Muscle layer of duodenum (tissue), 2 donors: Measurements from ENCODE around the gene PLA2G1B.

Experiments
- H3K27ac ChIP-seq: one replicate; pipeline ENCODE4 v1.7.0; 2013; ENCODE audit warnings: mild to moderate bottlenecking, low read length
- H3K27me3 ChIP-seq: one replicate; pipeline ENCODE4 v1.7.0; 2013; ENCODE audit warnings: low read depth, mild to moderate bottlenecking, control low read depth, low read length
- H3K36me3 ChIP-seq, 2 donors: one replicate each; pipeline ENCODE4 v1.7.0; 2013; ENCODE audit warnings: low read length in 2 of 2, control low read depth in 1 of 2, mild to moderate bottlenecking in 1 of 2; ENCODE audit not compliant: insufficient read depth in 2 of 2, control insufficient read depth in 1 of 2
- H3K4me1 ChIP-seq, 2 donors: one replicate each; pipeline ENCODE4 v1.7.0; 2013; ENCODE audit warnings: low read length in 2 of 2, mild to moderate bottlenecking in 2 of 2, control low read depth in 1 of 2, moderate library complexity in 1 of 2; ENCODE audit not compliant: insufficient read depth in 2 of 2, control insufficient read depth in 1 of 2
- H3K4me3 ChIP-seq, 2 donors: one replicate each; pipeline ENCODE4 v1.7.0; 2013; ENCODE audit warnings: low read length in 2 of 2, low read depth in 1 of 2, mild to moderate bottlenecking in 1 of 2
- H3K9me3 ChIP-seq, 2 donors: one replicate each; pipeline ENCODE4 v1.7.0; 2013; ENCODE audit warnings: low read length in 2 of 2, control low read depth in 1 of 2, mild to moderate bottlenecking in 1 of 2; ENCODE audit not compliant: control insufficient read depth in 1 of 2
- donor health status: healthy.

Gene PLA2G1B

DNA sequence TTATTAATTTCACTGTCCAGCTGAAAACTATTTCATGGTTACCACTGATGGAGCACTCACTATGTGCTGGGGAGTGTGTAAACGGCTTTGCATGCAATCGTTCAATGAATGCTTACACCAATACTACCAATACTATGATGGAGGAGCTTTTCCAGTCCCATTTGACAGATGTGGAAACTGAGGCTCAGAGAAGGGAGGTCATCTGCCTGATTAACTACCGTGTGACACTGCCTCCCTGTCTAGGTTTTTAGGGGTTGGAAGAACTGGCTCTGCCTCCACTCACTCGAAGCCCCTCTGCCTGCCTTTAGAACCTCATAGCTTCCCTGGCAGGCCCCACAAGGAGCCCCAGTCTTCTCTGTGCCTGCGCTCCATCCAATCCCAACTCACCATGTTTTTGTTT is 29.5 kb upstream of the PLA2G1B start:
- H3K9me3 ChIP-seq, result no peaks in the 10 kb centered on the region
- no peaks in the 10 kb centered on the region for H3K36me3 ChIP-seq
- peaks cover under 1 to 5% of the 10 kb centered on the region in 2 donors for H3K4me1 ChIP-seq
- no peak overlapping the region for H3K4me3 ChIP-seq
- no peak overlapping the region for H3K27ac ChIP-seq
- peaks cover 3% of the 10 kb centered on the region for H3K27me3 ChIP-seq

- no peak overlapping the region for H3K4me3 ChIP-seq
- no peaks in the 10 kb centered on the region for H3K36me3 ChIP-seq
- no peak overlapping the region for H3K27ac ChIP-seq
- no peaks in the 10 kb centered on the region for H3K4me1 ChIP-seq
- no peaks in the 10 kb centered on the region for H3K27me3 ChIP-seq
- H3K9me3 ChIP-seq, result no peaks in the 10 kb centered on the region
These were observed 29.0 kb upstream of the PLA2G1B start for GRCh38 chr12:120356567-120357030.

DNA sequence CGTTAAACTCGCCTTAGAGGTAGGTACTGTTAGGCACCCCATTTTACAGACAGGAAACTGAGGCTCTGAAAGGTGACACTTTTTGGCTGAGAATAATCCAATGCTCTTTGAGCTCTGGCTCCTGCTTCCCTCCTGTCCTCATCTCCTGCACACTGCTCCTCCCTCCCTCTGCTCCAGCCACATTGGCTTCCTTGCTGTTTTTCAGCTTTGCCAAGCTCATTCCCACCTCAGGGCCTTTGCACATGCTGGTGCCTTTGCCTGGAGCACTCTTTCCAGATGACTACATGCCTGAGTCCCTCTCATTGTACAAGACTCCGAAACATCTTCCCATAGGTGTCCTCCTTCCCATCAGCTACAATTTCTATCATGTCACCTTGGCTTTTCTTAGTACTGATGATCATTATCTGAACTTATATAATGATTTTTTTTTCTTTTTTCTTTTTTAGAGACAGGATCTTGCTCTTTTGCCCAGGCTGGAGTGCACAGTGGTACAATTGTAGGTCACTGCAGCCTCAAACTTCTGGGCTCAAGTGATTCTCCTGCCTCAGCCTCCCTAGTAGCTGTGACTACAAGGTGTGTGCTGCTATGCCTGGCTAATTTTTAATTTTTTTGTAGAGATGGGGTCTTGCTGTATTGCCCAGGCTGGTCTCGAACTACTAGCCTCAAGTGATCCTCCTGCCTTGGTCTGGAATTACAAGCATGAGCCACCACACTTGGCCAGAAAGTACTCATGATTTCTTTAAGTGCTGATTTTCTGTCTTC is 26.2 kb upstream of the PLA2G1B start:
- no peaks in the 10 kb centered on the region for H3K9me3 ChIP-seq
- H3K36me3 ChIP-seq, result no peaks in the 10 kb centered on the region
- no peak overlapping the region for H3K27ac ChIP-seq
- no peak overlapping the region for H3K4me3 ChIP-seq
- H3K27me3 ChIP-seq, result no peaks in the 10 kb centered on the region
- no peaks in the 10 kb centered on the region for H3K4me1 ChIP-seq

GRCh38 chr12:120353136-120353535 is 25.6 kb upstream of the PLA2G1B start:
- Histone ChIP-seq H3K9me3 (no peaks in the 10 kb centered on the region), H3K4me3 (no peak overlapping the region), H3K27me3 (no peaks in the 10 kb centered on the region), H3K36me3 (no peaks in the 10 kb centered on the region), H3K27ac (no peak overlapping the region), H3K4me1 (no peaks in the 10 kb centered on the region)

GRCh38 chr12:120352117-120352516 is 24.5 kb upstream of the PLA2G1B start:
- Histone ChIP-seq H3K27me3 (no peaks in the 10 kb centered on the region), H3K9me3 (no peaks in the 10 kb centered on the region), H3K27ac (no peak overlapping the region), H3K36me3 (no peaks in the 10 kb centered on the region), H3K4me3 (no peak overlapping the region), H3K4me1 (no peaks in the 10 kb centered on the region)

DNA sequence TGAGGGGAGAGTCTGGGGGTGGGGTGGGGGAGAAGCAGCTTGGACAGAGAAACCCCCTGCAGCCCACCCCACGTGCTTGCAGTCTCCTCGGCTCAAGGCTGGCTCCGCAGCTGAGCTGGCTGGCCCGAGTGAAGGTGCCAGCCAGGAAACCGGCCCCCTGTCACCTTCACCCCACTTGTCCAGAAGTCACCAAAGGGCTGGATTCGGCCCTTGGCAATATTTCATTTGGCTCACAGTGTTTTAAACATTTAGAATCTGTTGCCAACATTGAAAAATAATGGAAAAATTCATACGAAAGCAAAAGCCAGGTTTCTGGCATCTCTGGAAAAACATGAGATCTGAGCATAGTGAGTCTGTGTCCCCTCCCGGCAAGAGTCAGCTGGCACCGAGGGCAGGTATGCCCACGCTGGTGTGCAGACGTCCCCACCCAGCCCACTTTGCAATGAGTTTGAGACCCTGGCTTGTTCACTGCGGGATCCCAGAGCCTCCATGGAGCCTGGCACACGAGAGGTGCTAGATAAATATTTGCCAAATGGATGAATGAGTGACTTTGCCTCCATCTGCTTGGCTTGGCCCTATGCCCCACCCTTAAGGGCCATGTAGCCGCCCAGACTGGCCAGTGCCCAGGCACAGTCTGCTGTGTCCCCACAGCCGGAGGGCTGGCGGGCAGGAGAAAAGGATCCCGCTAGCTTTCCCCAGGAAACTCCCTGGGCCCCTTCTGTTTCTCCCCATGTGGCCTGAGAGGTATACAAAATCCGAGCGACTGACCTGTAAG is 23.2 kb upstream of the PLA2G1B start:
- no peaks in the 10 kb centered on the region for H3K9me3 ChIP-seq
- no peaks in the 10 kb centered on the region for H3K36me3 ChIP-seq
- no peaks in the 10 kb centered on the region for H3K4me1 ChIP-seq
- H3K4me3 ChIP-seq, result no peak overlapping the region
- H3K27me3 ChIP-seq, result no peaks in the 10 kb centered on the region
- no peak overlapping the region for H3K27ac ChIP-seq

- H3K27ac ChIP-seq, result no peak overlapping the region
- no peaks in the 10 kb centered on the region for H3K4me1 ChIP-seq
- H3K27me3 ChIP-seq, result no peaks in the 10 kb centered on the region
- no peaks in the 10 kb centered on the region for H3K36me3 ChIP-seq
- no peaks in the 10 kb centered on the region for H3K9me3 ChIP-seq
- no peak overlapping the region for H3K4me3 ChIP-seq
These were observed 20.2 kb upstream of the PLA2G1B start for GRCh38 chr12:120347766-120348165.

DNA sequence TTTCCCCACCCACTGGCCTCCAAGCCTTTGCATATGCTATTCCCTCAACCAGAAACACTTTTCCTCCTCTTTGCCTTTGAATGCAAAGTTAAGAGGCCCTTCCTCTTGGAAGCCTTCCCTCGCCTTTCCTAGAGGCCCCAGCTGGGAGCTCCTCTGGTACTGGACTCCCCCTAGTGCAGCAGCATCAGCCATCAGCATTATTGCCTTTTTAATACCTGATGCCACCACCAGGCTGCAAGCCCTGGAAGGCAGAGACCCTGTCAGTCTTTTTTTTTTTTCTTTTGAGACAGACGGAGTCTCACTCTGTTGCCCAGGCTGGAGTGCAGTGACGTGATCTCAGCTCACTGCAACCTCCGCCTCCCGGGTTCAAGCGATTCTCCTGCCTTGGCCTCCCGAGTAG is 19.1 kb upstream of the PLA2G1B start:
- no peaks in the 10 kb centered on the region for H3K9me3 ChIP-seq
- no peaks in the 10 kb centered on the region for H3K27me3 ChIP-seq
- no peak overlapping the region for H3K27ac ChIP-seq
- H3K4me3 ChIP-seq, result no peak overlapping the region
- H3K4me1 ChIP-seq, result no peaks in the 10 kb centered on the region
- no peaks in the 10 kb centered on the region for H3K36me3 ChIP-seq

DNA sequence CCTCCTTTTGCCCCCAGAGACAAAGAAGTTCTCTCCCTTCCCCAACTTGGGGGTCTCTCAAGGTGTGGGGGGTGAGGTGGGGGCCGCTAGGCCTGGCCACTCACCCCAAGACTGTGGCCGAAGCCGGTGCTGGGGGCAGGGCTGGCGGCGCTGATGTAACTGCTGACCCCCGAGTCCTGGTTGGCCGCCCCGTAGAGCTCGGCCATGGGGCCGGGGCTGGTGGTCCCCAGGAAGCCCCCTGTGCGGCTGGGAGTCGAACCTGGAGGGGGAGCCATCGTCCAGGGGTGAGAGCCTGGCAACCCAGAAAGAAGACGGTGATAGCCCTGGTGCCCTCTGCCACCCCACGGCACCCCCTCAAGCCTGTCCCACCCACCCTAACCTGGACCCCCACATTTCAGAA is 18.5 kb upstream of the PLA2G1B start:
- Histone ChIP-seq H3K36me3 (no peaks in the 10 kb centered on the region), H3K4me3 (no peak overlapping the region)

GRCh38 chr12:120343692-120344091 is 16.1 kb upstream of the PLA2G1B start:
- H3K27me3 ChIP-seq, result no peaks in the 10 kb centered on the region
- H3K4me1 ChIP-seq, result no peaks in the 10 kb centered on the region
- no peak overlapping the region for H3K4me3 ChIP-seq
- H3K36me3 ChIP-seq, result no peaks in the 10 kb centered on the region
- no peaks in the 10 kb centered on the region for H3K9me3 ChIP-seq
- no peak overlapping the region for H3K27ac ChIP-seq

More for the DNA sequence above, 18.5 kb upstream of the PLA2G1B start:
- H3K9me3 ChIP-seq, result no peaks in the 10 kb centered on the region
- no peaks in the 10 kb centered on the region for H3K4me1 ChIP-seq
- H3K27me3 ChIP-seq, result no peaks in the 10 kb centered on the region
- H3K27ac ChIP-seq, result no peak overlapping the region

DNA sequence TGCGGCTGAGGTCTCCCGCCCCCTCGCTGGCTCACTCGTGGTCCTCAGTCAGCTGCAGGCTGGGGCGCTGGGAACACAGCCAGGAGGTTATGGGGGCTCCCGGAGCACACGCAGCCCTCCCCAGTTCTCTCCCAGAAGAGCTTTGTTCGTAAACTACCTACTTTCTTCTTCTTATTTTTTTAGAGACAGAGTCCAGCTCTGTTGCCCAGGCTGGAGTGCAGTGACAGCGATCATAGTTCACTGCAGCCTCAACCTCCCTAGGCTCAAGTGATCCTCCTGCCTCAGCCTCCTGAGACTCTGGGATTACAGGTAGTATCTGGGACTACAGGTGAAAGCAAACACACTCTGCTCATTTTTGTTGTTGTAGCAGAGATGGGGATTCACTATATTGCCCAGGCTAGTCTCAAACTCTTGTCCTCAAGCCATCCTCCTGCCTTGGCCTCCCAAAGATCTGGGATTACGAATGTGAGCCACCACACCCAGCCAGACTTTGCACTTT is 15.5 kb upstream of the PLA2G1B start:
- Histone ChIP-seq H3K27ac (no peak overlapping the region), H3K36me3 (no peaks in the 10 kb centered on the region), H3K4me1 (no peaks in the 10 kb centered on the region), H3K9me3 (no peaks in the 10 kb centered on the region), H3K27me3 (no peaks in the 10 kb centered on the region), H3K4me3 (no peak overlapping the region)
